Kidney (tissue), 14 donors: ENCODE results near the gene ST14. TPM values are rescaled to one million over a fixed set of nuclear protein-coding genes. Genes with fewer than 3 reads are reported as not detected.

Experiments
- DNase-seq, 5 donors: peaks; one replicate each; pipeline ENCODE4 v3.0.0-alpha.2; 2013 to 2020
- FAIRE-seq: peaks from 2 replicates; lab custom pipeline; 2012; peaks lifted over from hg19 to GRCh38; lab: Jason Lieb, UNC
- H3K27ac ChIP-seq, 2 donors: one replicate each; pipeline ENCODE4 v1.7.0; 2013; ENCODE audit warnings: low read depth in 2 of 2, low read length in 2 of 2, inconsistent platforms in 1 of 2
- H3K27me3 ChIP-seq: one replicate; pipeline ENCODE4 v1.7.1; 2013; ENCODE audit warnings: low read length, inconsistent platforms; ENCODE audit not compliant: control insufficient read depth, insufficient read depth
- H3K36me3 ChIP-seq, 3 donors: one replicate each; pipeline versions ENCODE4 v1.7.0 to v1.7.1; 2013; ENCODE audit warnings: low read length in 3 of 3, control low read depth in 1 of 3, inconsistent platforms in 1 of 3; ENCODE audit not compliant: insufficient read depth in 3 of 3, control insufficient read depth in 2 of 3
- H3K4me1 ChIP-seq, 3 donors: one replicate each; pipeline versions ENCODE4 v1.7.0 to v1.7.1; 2013; ENCODE audit warnings: low read length in 3 of 3, inconsistent platforms in 1 of 3, low read depth in 1 of 3; ENCODE audit not compliant: control insufficient read depth in 2 of 3, insufficient read depth in 2 of 3
- H3K4me3 ChIP-seq, 3 donors: one replicate each; pipeline versions ENCODE4 v1.7.0 to v1.8.1; 2013; ENCODE audit warnings: low read length in 3 of 3, control low read depth in 1 of 3, inconsistent platforms in 1 of 3
- H3K9ac ChIP-seq, 3 donors: one replicate each; pipeline versions ENCODE4 v1.7.0 to v1.7.1; 2013; ENCODE audit warnings: low read length in 3 of 3, control low read depth in 1 of 3, inconsistent platforms in 1 of 3
- H3K9me3 ChIP-seq, 3 donors: one replicate each; pipeline versions ENCODE4 v1.7.0 to v1.7.1; 2013; ENCODE audit warnings: low read length in 3 of 3, control low read depth in 1 of 3, inconsistent platforms in 1 of 3; ENCODE audit not compliant: control insufficient read depth in 2 of 3, insufficient read depth in 1 of 3
- intact Hi-C: fragments of 100-400 bp; cut with DNase I; formaldehyde crosslinking; loops from one replicate; pipeline ENCODE4 v1.11.1; 2022
- polyA plus RNA-seq: library from polyadenylated mRNA; stranded (reverse); fragments of 350-450 nt; fragmentation: Illumina TruSeq; extraction: RNeasy Lipid Tissue Mini Kit (QIAGEN cat#74804); gene quantifications from one replicate; pipeline ENCODE4 v1.2.3, GENCODE V29; 2014; ENCODE audit warnings: low read depth, low replicate concordance; ENCODE audit not compliant: insufficient read depth
- total RNA-seq: library from RNA; stranded (reverse); fragmentation: NEBNext Ultra II Directional; extraction: Animal tissue kit (Norgen Biotek cat#: 25700); gene quantifications from one replicate; pipeline ENCODE4 v1.2.1, GENCODE V29; 2021
- TF ChIP-seq, protein P1 (sequence below): IDR thresholded peaks from 3 replicates; pipeline ENCODE4 v1.5.1; 2012; ENCODE audit warnings: mild to moderate bottlenecking, moderate library complexity, borderline replicate concordance; ENCODE audit not compliant: insufficient read depth; ENCODE audit errors: extremely low read depth
- donor health status: control.
- donor health status: control.
- donor health status: control.
- donor health status: control.
- donor health status: control.
- donor health status: DM: yes; HTN: yes; CAD: no.
- donor health status: Normal renal cell carcinoma (clear cell type).

ST14 gene
- total and polyA plus RNA-seq, 2 donors from 2014 or later, result 59.3 to 139 TPM

DNA sequence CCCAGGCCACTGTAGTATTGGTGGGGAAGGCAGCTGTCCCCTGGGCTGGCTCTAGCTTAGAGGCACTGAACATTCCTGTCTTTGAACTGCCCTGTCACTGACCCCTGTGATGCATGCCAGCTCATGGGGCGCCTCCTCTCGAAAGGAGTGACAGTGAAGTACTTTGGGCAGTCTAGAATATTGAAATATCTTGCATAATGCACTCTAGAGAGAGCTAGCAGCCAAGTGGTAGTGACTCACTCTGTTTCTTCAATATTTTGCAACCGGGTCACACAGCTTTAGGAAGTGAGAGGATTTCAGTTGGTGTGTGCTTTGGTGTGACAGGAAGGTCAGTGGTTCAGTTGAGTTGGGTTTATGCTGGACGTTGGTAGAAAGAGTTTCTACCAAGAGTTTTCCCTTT is 35.5 kb upstream of the ST14 start:
- Histone ChIP-seq H3K27ac (peak overlapping the region in 1 of 2 donors; percentile 23), H3K4me3 (no peak overlapping the region), H3K4me1 (peaks cover 0 to 7% (median 7%) of the 10 kb centered on the region in 3 donors), H3K36me3 (peaks cover 6 to 39% (median 31%) of the 10 kb centered on the region in 3 donors), H3K27me3 (no peaks in the 10 kb centered on the region), H3K9me3 (no peaks in the 10 kb centered on the region), H3K9ac (no peak overlapping the region)
- peak in 1 of 5 donors; percentile 85 for DNase-seq
- no peak for FAIRE-seq
- TF ChIP-seq, protein P1, sequence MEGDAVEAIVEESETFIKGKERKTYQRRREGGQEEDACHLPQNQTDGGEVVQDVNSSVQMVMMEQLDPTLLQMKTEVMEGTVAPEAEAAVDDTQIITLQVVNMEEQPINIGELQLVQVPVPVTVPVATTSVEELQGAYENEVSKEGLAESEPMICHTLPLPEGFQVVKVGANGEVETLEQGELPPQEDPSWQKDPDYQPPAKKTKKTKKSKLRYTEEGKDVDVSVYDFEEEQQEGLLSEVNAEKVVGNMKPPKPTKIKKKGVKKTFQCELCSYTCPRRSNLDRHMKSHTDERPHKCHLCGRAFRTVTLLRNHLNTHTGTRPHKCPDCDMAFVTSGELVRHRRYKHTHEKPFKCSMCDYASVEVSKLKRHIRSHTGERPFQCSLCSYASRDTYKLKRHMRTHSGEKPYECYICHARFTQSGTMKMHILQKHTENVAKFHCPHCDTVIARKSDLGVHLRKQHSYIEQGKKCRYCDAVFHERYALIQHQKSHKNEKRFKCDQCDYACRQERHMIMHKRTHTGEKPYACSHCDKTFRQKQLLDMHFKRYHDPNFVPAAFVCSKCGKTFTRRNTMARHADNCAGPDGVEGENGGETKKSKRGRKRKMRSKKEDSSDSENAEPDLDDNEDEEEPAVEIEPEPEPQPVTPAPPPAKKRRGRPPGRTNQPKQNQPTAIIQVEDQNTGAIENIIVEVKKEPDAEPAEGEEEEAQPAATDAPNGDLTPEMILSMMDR, result no peak
- intact Hi-C loops, result no loop called here

- H3K4me3 ChIP-seq, result no peak overlapping the region
- FAIRE-seq (no peak), DNase-seq (no peak)
- H3K27ac ChIP-seq, result no peak overlapping the region
- peaks cover 6 to 44% (median 33%) of the 10 kb centered on the region in 3 donors for H3K36me3 ChIP-seq
- H3K4me1 ChIP-seq, result peaks cover 0 to 2% (median 0%) of the 10 kb centered on the region in 3 donors
- TF ChIP-seq, protein P1, result no peak
- H3K9me3 ChIP-seq, result no peaks in the 10 kb centered on the region
- no peak overlapping the region for H3K9ac ChIP-seq
- H3K27me3 ChIP-seq, result no peaks in the 10 kb centered on the region
- intact Hi-C loops, result no loop called here
Observed at GRCh38 chr11:130125638-130126037, 33.9 kb upstream of the ST14 start.

DNA sequence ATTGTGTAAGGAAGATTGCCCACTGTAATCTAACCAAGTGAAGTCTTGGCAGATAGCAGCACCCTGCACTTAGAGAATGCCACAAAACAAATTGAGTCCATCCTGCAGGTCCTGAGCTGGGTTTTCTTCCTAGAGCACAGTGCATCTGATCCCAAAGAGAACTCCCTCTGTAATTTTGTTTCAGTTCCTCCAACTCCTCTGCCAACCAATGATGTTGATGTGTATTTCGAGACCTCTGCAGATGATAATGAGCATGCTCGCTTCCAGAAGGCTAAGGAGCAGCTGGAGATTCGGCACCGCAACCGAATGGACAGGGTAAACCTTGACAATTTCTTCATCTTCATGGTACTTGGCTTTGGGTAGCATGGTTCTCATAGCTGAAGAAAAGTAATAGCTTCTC is 33.1 kb upstream of the ST14 start:
- H3K4me1 ChIP-seq, result peaks cover 0 to 2% (median 0%) of the 10 kb centered on the region in 3 donors
- DNase-seq, result no peak
- no peak overlapping the region for H3K4me3 ChIP-seq
- no peak overlapping the region for H3K9ac ChIP-seq
- H3K27ac ChIP-seq, result no peak overlapping the region
- H3K36me3 ChIP-seq, result peaks cover 6 to 43% (median 33%) of the 10 kb centered on the region in 3 donors
- no peaks in the 10 kb centered on the region for H3K27me3 ChIP-seq
- intact Hi-C loops, result no loop called here
- no peaks in the 10 kb centered on the region for H3K9me3 ChIP-seq
- TF ChIP-seq, protein P1, result no peak
- FAIRE-seq, result no peak

DNA sequence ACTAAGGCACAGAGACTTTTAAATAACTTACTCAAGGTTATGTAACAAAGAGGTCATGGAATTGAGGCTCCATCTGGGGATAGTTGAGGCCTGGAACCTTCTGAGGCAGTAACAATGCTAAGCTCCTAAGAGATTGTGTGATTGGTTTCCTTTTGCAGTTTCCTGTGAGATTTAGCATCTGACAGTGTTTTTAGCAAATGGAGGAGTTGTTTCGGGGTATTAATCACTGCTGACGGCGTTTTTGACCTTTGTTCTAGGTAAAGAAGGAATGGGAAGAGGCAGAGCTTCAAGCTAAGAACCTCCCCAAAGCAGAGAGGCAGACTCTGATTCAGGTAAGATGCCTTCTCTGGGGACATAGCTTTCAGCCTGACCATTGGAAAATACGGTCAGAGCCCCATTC is 32.1 kb upstream of the ST14 start:
- H3K9me3 ChIP-seq, result no peaks in the 10 kb centered on the region
- H3K27ac ChIP-seq, result no peak overlapping the region
- TF ChIP-seq, protein P1, result no peak
- no peak overlapping the region for H3K4me3 ChIP-seq
- H3K27me3 ChIP-seq, result no peaks in the 10 kb centered on the region
- FAIRE-seq, result no peak
- DNase-seq, result no peak
- peaks cover 2 to 34% (median 26%) of the 10 kb centered on the region in 3 donors for H3K36me3 ChIP-seq
- intact Hi-C loops, result no loop called here
- H3K9ac ChIP-seq, result no peak overlapping the region
- H3K4me1 ChIP-seq, result peaks cover 0 to 2% (median 0%) of the 10 kb centered on the region in 3 donors
